IMR-90 (cell line): Measurements from ENCODE around the gene PLD2. TPM values are rescaled to one million over a fixed set of nuclear protein-coding genes. Genes with fewer than 3 reads are reported as not detected.
A peak's percentile ranks its signal among the peaks of the same experiment; 100 is the strongest.

Source experiments
- ATAC-seq: fragments of 200-7000 bp; cut with Tn5 transposase; 2 replicates; pipeline ENCODE4 v1.9.1; 2020; ENCODE audit warnings: low read depth, mild to moderate bottlenecking, moderate library complexity
- BruUV-seq: library from RNA; stranded (reverse); fragments of 400-500 nt; replicated peaks from 2 replicates; lab custom pipeline; 2021; lab: Mats Ljungman, UMichigan
- CTCF ChIA-PET: fragments of 300-600 bp; formaldehyde crosslinking; extraction: SDS; loops from one replicate; lab custom pipeline; 2021; ENCODE audit warnings: antibody characterized with exemption; lab: Yijun Ruan, JAX
- POLR2A ChIA-PET: fragments of 300-600 bp; sonication (Branson Sonifier 250); formaldehyde crosslinking; loops from one replicate; lab custom pipeline; 2022; ENCODE audit warnings: antibody characterized with exemption; ENCODE audit not compliant: unreplicated experiment; lab: Charles Lee
- DNase-seq: peaks from one replicate; pipeline ENCODE4 v3.0.0; 2013
- H2AFZ ChIP-seq: replicated peaks from 2 replicates; pipeline ENCODE3; 2013; ENCODE audit warnings: low read length, mild to moderate bottlenecking; ENCODE audit not compliant: poor library complexity
- H2AK5ac ChIP-seq: 2 replicates; pipeline ENCODE4 v1.6.1; 2013; ENCODE audit warnings: low read depth, low read length, inconsistent platforms
- H2AK9ac ChIP-seq: replicated peaks from 2 replicates; pipeline ENCODE3; 2013; ENCODE audit warnings: mild to moderate bottlenecking, low read depth, low read length, moderate library complexity; ENCODE audit not compliant: poor library complexity
- H2BK120ac ChIP-seq: 2 replicates; pipeline ENCODE4 v1.6.1; 2013; ENCODE audit warnings: low read depth, low read length, inconsistent platforms
- H2BK15ac ChIP-seq: 3 replicates; pipeline ENCODE4 v1.6.1; 2013; ENCODE audit warnings: low read depth, low read length, inconsistent platforms
- H2BK20ac ChIP-seq: 2 replicates; pipeline ENCODE4 v1.6.1; 2013; ENCODE audit warnings: low read depth, mild to moderate bottlenecking, inconsistent platforms, low read length, moderate library complexity
- H2BK5ac ChIP-seq: 2 replicates; pipeline ENCODE4 v1.6.1; 2013; ENCODE audit warnings: mild to moderate bottlenecking, low read depth, low read length, inconsistent platforms; ENCODE audit not compliant: poor library complexity, severe bottlenecking
- H3K14ac ChIP-seq: replicated peaks from 2 replicates; pipeline ENCODE4 v1.6.1; 2013; ENCODE audit warnings: low read depth, low read length, inconsistent platforms
- H3K18ac ChIP-seq: 2 replicates; pipeline ENCODE4 v1.6.1; 2013; ENCODE audit warnings: low read depth, low read length, control low read depth
- H3K23ac ChIP-seq: 2 replicates; pipeline ENCODE4 v1.6.1; 2013; ENCODE audit warnings: low read depth, low read length, inconsistent platforms
- H3K27ac ChIP-seq: 2 replicates; pipeline ENCODE4 v1.5.1; 2013; ENCODE audit warnings: mild to moderate bottlenecking, control low read depth, low read length; ENCODE audit not compliant: insufficient read depth
- H3K27me3 ChIP-seq: 2 replicates; pipeline ENCODE4 v1.6.1; 2013; ENCODE audit warnings: low read length; ENCODE audit not compliant: control insufficient read depth, insufficient read depth
- H3K36me3 ChIP-seq: 2 replicates; pipeline ENCODE4 v1.6.1; 2013; ENCODE audit warnings: low read length, mixed read lengths; ENCODE audit not compliant: control insufficient read depth, insufficient read depth
- H3K4ac ChIP-seq: 2 replicates; pipeline ENCODE4 v1.6.1; 2013; ENCODE audit warnings: low read depth, low read length, inconsistent platforms
- H3K4me1 ChIP-seq: 2 replicates; pipeline ENCODE4 v1.6.1; 2013; ENCODE audit warnings: low read length, mixed read lengths; ENCODE audit not compliant: control insufficient read depth, insufficient read depth
- H3K4me2 ChIP-seq: 2 replicates; pipeline ENCODE4 v1.6.1; 2013; ENCODE audit warnings: low read depth, mild to moderate bottlenecking, control low read depth, low read length, moderate library complexity
- H3K4me3 ChIP-seq: 2 replicates; pipeline ENCODE4 v1.5.1; 2013; ENCODE audit warnings: low read depth, mild to moderate bottlenecking, control low read depth, low read length, moderate library complexity; ENCODE audit not compliant: insufficient read depth
- H3K56ac ChIP-seq: 2 replicates; pipeline ENCODE4 v1.6.1; 2013; ENCODE audit warnings: low read length, inconsistent platforms; ENCODE audit not compliant: insufficient read depth; ENCODE audit errors: extremely low read depth
- H3K79me1 ChIP-seq, 2 experiments: 2 replicates each; pipeline ENCODE4 v1.6.1; 2013; ENCODE audit warnings: low read length in 2 of 2, inconsistent platforms in 1 of 2, low read depth in 1 of 2
- H3K9ac ChIP-seq: 2 replicates; pipeline ENCODE4 v1.6.1; 2013; ENCODE audit warnings: low read depth, low read length, control low read depth
- H3K9me1 ChIP-seq: 2 replicates; pipeline ENCODE4 v1.6.1; 2013; ENCODE audit warnings: low read length, inconsistent platforms; ENCODE audit not compliant: insufficient read depth
- H3K9me3 ChIP-seq: 2 replicates; pipeline ENCODE4 v1.6.1; 2013; ENCODE audit warnings: low read length; ENCODE audit not compliant: control insufficient read depth, insufficient read depth
- H4K20me1 ChIP-seq: 2 replicates; pipeline ENCODE4 v1.6.1; 2013; ENCODE audit warnings: low read length, inconsistent platforms; ENCODE audit not compliant: insufficient read depth
- H4K5ac ChIP-seq: 2 replicates; pipeline ENCODE4 v1.6.1; 2013; ENCODE audit warnings: mild to moderate bottlenecking, low read depth, low read length, control low read depth
- H4K8ac ChIP-seq, 2 experiments: 2 replicates each; pipeline ENCODE4 v1.6.1; 2013; ENCODE audit warnings: low read depth in 2 of 2, low read length in 2 of 2, control low read depth in 1 of 2, inconsistent platforms in 1 of 2
- H4K91ac ChIP-seq: 2 replicates; pipeline ENCODE4 v1.6.1; 2013; ENCODE audit warnings: low read depth, low read length, inconsistent platforms; ENCODE audit not compliant: insufficient read depth
- BHLHE40 ChIP-seq: fragments of 150-350 bp; IDR thresholded peaks from 2 replicates; pipeline ENCODE4 v1.6.1; 2016; ENCODE audit warnings: mild to moderate bottlenecking, low read depth, low read length
- CEBPB ChIP-seq: IDR thresholded peaks from 2 replicates; pipeline ENCODE4 v1.6.1; 2012; ENCODE audit warnings: low read depth, low read length, improper control_type of control experiment
- CHD1 ChIP-seq: IDR thresholded peaks from 2 replicates; pipeline ENCODE4 v1.6.1; 2012; ENCODE audit warnings: low read depth, low read length, improper control_type of control experiment
- FOS ChIP-seq: fragments of 150-350 bp; IDR thresholded peaks from 2 replicates; pipeline ENCODE4 v1.6.1; 2016; ENCODE audit warnings: low read depth, low read length
- MAFK ChIP-seq: IDR thresholded peaks from 2 replicates; pipeline ENCODE4 v1.6.1; 2012; ENCODE audit warnings: low read depth, low read length, improper control_type of control experiment
- MAZ ChIP-seq: IDR thresholded peaks from 2 replicates; pipeline ENCODE4 v1.6.1; 2012; ENCODE audit warnings: low read depth, mild to moderate bottlenecking, low read length, improper control_type of control experiment, moderate library complexity, borderline replicate concordance
- MXI1 ChIP-seq: IDR thresholded peaks from 2 replicates; pipeline ENCODE4 v1.6.1; 2012; ENCODE audit warnings: low read depth, mild to moderate bottlenecking, low read length, moderate library complexity, borderline replicate concordance
- NFE2L2 ChIP-seq: fragments of 150-350 bp; IDR thresholded peaks from 2 replicates; pipeline ENCODE4 v1.6.1; 2016; ENCODE audit warnings: low read depth, mild to moderate bottlenecking, low read length
- POLR2A ChIP-seq: IDR thresholded peaks from 2 replicates; pipeline ENCODE4 v1.6.1; 2012; ENCODE audit warnings: mild to moderate bottlenecking, low read depth, low read length
- RAD21 ChIP-seq: IDR thresholded peaks from 2 replicates; pipeline ENCODE4 v1.6.1; 2012; ENCODE audit warnings: low read length, improper control_type of control experiment
- RCOR1 ChIP-seq: IDR thresholded peaks from 2 replicates; pipeline ENCODE4 v1.6.1; 2012; ENCODE audit warnings: mild to moderate bottlenecking, low read length, improper control_type of control experiment; ENCODE audit not compliant: insufficient replicate concordance
- RFX5 ChIP-seq: IDR thresholded peaks from 2 replicates; pipeline ENCODE4 v1.8.0; 2012; ENCODE audit warnings: low read depth, mild to moderate bottlenecking, low read length, moderate library complexity
- SMC3 ChIP-seq: fragments of 150-350 bp; IDR thresholded peaks from 2 replicates; pipeline ENCODE4 v1.6.1; 2016; ENCODE audit warnings: low read depth, mild to moderate bottlenecking, antibody characterized with exemption, low read length, moderate library complexity
- WGBS, 2 experiments: methylation state at CpG; one replicate each; pipeline versions ENCODE4 v1.1.5 to v1.1.7; 2013; ENCODE audit warnings: missing lambda C conversion rate in 2 of 2; ENCODE audit not compliant: insufficient read length in 1 of 2; ENCODE audit errors: extremely low coverage in 2 of 2; 5-methylcytosine and 5-hydroxymethylcytosine counted together
- dilution Hi-C: fragments of 300-500 bp; cut with HindIII; formaldehyde crosslinking; loops from one replicate; pipeline ENCODE4 v1.14.3; 2018; ENCODE audit warnings: low sequenced_read_pairs; ENCODE audit not compliant: unreplicated experiment
- in situ Hi-C: fragments of 300-500 bp; cut with MboI; formaldehyde crosslinking; loops from 3 replicates; pipeline ENCODE4 v1.14.3; 2019; ENCODE audit warnings: low sequenced_read_pairs, inconsistent platforms, mixed read lengths
- intact Hi-C: fragments of 100-400 bp; cut with micrococcal nuclease; formaldehyde crosslinking; loops from 2 replicates; pipeline ENCODE4 v1.10.0; 2022
- polyA plus RNA-seq, 3 experiments: library from polyadenylated mRNA; depleted of rRNA; stranded (reverse); fragments of >200 nt; gene quantifications; 2 replicates each; pipeline ENCODE4 v1.2.3, GENCODE V29; 2012; ENCODE audit warnings: low replicate concordance in 1 of 3
- total RNA-seq: library from RNA; depleted of rRNA; stranded (reverse); fragments of >200 nt; gene quantifications from 2 replicates; pipeline ENCODE4 v1.2.3, GENCODE V29; 2012
- TF ChIP-seq, protein P1 (sequence below): fragments of 150-350 bp; IDR thresholded peaks from 2 replicates; pipeline ENCODE4 v1.6.1; 2017; ENCODE audit warnings: mild to moderate bottlenecking, antibody characterized with exemption, low read length, low read depth
- TF ChIP-seq, protein P2 (sequence below): fragments of 150-350 bp; IDR thresholded peaks from 2 replicates; pipeline ENCODE4 v1.6.1; 2016; ENCODE audit warnings: low read depth, mild to moderate bottlenecking, low read length, moderate library complexity, borderline replicate concordance
- TF ChIP-seq, protein P3 (sequence below): conservative IDR thresholded peaks from 2 replicates; pipeline ENCODE4 v1.5.1; 2012; ENCODE audit warnings: mild to moderate bottlenecking, low read depth, low read length, improper control_type of control experiment

PLD2 gene
- total and polyA plus RNA-seq, 2 of the 4 experiments (the other 2 are of a cell fraction), result 12.5 to 28.0 TPM

GRCh38 chr17:4802228-4802627 is 4.7 kb upstream of the PLD2 start, which contains the start of gene C17orf114:
TSS of gene C17orf114 (minus strand) at chr17:4802328.
- H4K20me1 ChIP-seq, result no peaks in the 10 kb centered on the region
- no peak for TF ChIP-seq CHD1
- TF ChIP-seq, protein P1, sequence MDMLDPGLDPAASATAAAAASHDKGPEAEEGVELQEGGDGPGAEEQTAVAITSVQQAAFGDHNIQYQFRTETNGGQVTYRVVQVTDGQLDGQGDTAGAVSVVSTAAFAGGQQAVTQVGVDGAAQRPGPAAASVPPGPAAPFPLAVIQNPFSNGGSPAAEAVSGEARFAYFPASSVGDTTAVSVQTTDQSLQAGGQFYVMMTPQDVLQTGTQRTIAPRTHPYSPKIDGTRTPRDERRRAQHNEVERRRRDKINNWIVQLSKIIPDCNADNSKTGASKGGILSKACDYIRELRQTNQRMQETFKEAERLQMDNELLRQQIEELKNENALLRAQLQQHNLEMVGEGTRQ, result no peak
- TF ChIP-seq MXI1, result no peak
- TF ChIP-seq RAD21, result no peak
- no peak for TF ChIP-seq MAFK
- no peak for TF ChIP-seq MAZ
- no peak for TF ChIP-seq BHLHE40
- TF ChIP-seq, protein P2, sequence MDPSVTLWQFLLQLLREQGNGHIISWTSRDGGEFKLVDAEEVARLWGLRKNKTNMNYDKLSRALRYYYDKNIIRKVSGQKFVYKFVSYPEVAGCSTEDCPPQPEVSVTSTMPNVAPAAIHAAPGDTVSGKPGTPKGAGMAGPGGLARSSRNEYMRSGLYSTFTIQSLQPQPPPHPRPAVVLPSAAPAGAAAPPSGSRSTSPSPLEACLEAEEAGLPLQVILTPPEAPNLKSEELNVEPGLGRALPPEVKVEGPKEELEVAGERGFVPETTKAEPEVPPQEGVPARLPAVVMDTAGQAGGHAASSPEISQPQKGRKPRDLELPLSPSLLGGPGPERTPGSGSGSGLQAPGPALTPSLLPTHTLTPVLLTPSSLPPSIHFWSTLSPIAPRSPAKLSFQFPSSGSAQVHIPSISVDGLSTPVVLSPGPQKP, result no peak
- no peak for TF ChIP-seq CEBPB
- no peak for TF ChIP-seq POLR2A
- no peak for TF ChIP-seq RCOR1
- TF ChIP-seq, protein P3, sequence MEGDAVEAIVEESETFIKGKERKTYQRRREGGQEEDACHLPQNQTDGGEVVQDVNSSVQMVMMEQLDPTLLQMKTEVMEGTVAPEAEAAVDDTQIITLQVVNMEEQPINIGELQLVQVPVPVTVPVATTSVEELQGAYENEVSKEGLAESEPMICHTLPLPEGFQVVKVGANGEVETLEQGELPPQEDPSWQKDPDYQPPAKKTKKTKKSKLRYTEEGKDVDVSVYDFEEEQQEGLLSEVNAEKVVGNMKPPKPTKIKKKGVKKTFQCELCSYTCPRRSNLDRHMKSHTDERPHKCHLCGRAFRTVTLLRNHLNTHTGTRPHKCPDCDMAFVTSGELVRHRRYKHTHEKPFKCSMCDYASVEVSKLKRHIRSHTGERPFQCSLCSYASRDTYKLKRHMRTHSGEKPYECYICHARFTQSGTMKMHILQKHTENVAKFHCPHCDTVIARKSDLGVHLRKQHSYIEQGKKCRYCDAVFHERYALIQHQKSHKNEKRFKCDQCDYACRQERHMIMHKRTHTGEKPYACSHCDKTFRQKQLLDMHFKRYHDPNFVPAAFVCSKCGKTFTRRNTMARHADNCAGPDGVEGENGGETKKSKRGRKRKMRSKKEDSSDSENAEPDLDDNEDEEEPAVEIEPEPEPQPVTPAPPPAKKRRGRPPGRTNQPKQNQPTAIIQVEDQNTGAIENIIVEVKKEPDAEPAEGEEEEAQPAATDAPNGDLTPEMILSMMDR, result no peak
- TF ChIP-seq FOS, result no peak
- no peak for TF ChIP-seq NFE2L2
- TF ChIP-seq SMC3, result no peak
- TF ChIP-seq RFX5, result no peak
- H3K79me1 ChIP-seq, result peaks cover 3 to 25% of the 10 kb centered on the region in 2 experiments; a peak in 3 of 4 replicates
- H2AK5ac ChIP-seq, result no peak within 1 kb of the TSS
- H4K8ac ChIP-seq, result no peak within 1 kb of the TSS
- H3K18ac ChIP-seq, result no peak within 1 kb of the TSS
- no peaks in the 10 kb centered on the region for H3K9me3 ChIP-seq
- no peak within 1 kb of the TSS for H3K27ac ChIP-seq
- H3K4me2 ChIP-seq, result no peak within 1 kb of the TSS
- no CpG with 5 or more reads among the region's 9 CpGs for WGBS, 2 experiments
- in situ Hi-C loops, result no loop called here
- ChIA-PET CTCF (no interaction called here), POLR2A (no interaction called here)
- peaks cover 5% of the 10 kb centered on the region for H3K9me1 ChIP-seq
- no peak within 1 kb of the TSS for H2AFZ ChIP-seq
- no peaks in the 10 kb centered on the region for H3K4me1 ChIP-seq
- no peak within 1 kb of the TSS for H3K14ac ChIP-seq
- no peak within 1 kb of the TSS for H4K5ac ChIP-seq
- H3K23ac ChIP-seq, result no peak within 1 kb of the TSS
- H3K4me3 ChIP-seq, result no peak within 1 kb of the TSS
- H2BK20ac ChIP-seq, result no peak within 1 kb of the TSS
- H2AK9ac ChIP-seq, result peak within 1 kb of the TSS; percentile 24
- DNase-seq (no peak), ATAC-seq (no peak)
- no peak within 1 kb of the TSS for H4K91ac ChIP-seq
- H3K56ac ChIP-seq, result no peak within 1 kb of the TSS
- no peak within 1 kb of the TSS for H2BK5ac ChIP-seq
- H2BK120ac ChIP-seq, result no peak within 1 kb of the TSS
- dilution Hi-C loops, result no loop called here
- no peak within 1 kb of the TSS for H3K4ac ChIP-seq
- H2BK15ac ChIP-seq, result no peak within 1 kb of the TSS
- H3K27me3 ChIP-seq, result no peaks in the 10 kb centered on the region
- no peak within 1 kb of the TSS for H3K9ac ChIP-seq
- H3K36me3 ChIP-seq, result peaks cover 16% of the 10 kb centered on the region
- intact Hi-C loops, result no loop called here
- BruUV-seq, result no TSS peak
